Ramos (cell line): Measurements from ENCODE around the gene DPEP2NB.

ENCODE experiments used
- in situ Hi-C: fragments of 300-500 bp; cut with MboI; formaldehyde crosslinking; loops from one replicate; pipeline ENCODE4 v1.14.3; 2022; ENCODE audit warnings: low sequenced_read_pairs; ENCODE audit not compliant: unreplicated experiment

The DPEP2NB gene

DNA sequence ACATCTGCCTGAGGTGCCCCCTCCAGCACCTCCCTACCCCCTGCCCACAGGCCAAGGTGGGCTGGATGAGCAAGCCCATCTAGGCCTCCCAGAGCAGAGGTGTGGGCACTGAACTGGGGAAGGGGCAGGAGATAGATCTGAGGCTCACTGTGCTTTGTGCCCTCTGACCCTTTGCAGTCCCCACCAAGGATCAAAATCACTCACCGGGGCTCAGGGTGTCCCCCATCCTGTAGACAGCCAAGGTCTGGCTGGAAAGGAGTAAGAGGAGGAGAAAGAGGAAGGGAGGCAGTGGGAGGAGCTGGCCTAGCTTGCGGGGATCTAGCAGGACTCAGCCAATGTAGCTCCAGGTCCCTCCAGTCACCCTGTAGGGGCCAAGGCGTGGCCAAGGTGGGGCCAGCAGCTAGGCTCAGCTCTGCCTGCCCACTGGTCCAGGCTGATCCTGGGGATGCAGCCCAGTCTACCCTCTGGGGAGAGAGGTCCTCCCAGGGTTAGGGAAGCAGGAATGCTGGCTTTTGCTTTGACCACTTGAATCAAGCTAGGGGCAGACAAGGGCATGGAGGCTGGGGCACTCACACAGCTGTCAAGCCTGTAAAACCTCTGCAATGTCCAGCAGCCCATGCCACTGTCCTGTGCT is 49.0 kb downstream of the DPEP2NB start:
- in situ Hi-C loops, result no loop called here

DNA sequence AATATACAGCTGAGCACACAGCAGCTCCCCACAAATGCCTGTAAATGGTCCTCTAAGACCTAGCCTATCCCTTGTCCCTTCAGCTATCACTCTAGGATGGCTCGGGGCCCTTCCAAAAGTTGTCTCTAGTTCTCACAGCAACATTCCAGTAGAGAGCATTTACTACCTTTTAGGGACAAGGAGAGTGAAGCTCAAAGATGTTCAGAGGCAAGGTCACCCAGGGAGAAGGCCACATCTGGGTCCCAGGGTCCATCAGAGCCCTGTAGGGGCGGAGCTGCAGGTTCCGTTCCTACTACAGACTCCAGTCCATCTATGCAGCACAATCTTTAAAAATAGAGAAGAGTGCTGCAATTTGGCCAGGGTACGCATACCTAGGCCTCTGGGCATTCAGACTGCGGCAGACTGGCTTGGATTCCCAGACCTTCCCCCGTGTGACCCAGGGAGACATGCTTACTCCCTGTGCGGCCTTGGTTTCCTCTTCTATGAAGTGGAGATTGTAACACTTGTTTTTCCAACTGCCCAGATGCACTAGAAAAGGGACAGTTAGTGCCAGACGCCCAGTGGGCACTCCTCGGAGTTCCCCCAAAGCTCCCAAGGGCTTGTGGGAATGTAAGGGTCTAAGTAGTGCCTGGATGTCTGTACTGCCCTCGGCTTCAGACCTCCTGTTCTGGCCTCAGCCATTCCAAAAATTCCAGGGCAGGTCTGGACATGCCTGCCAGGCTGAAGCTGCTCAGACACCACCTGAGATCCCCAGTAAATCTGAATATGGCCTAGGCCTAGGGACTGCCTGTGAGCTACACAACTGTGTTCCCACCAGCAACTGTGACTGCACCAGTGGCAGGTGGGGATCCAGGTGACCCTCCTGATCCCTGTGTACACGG is 49.8 kb downstream of the DPEP2NB start:
- in situ Hi-C loops, result no loop called here

DNA sequence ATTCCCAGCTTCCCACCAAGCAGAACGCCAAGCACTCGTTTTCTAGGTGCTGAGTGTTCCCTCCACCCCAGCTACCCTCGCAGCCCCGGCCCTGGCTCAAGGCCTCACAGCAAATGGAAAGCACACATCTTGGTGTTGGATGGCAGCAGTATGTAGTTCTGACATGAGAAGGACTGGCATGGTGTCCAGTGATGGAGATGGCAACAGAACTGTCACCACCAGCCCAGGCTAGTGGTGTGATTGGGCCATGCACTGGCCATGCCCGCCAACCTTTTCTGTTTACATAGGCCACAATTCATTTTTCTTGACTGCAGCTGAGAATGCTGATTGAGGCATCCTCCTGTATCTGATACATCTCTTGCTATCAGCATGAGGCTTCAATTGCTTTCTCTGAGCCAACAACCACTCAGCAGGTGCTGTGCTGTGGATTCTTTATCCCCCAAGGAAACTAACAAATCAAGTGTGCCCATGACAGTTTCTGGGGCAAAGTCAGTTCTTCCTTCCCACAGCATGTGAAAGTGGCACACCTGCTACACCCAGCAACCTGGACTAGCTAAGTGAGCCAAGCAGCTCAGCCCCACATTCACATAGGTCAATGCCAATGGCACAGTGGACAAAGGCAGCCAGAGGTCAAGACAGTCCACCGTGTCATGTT is 51.1 kb downstream of the DPEP2NB start:
- in situ Hi-C loops, result no loop called here

DNA sequence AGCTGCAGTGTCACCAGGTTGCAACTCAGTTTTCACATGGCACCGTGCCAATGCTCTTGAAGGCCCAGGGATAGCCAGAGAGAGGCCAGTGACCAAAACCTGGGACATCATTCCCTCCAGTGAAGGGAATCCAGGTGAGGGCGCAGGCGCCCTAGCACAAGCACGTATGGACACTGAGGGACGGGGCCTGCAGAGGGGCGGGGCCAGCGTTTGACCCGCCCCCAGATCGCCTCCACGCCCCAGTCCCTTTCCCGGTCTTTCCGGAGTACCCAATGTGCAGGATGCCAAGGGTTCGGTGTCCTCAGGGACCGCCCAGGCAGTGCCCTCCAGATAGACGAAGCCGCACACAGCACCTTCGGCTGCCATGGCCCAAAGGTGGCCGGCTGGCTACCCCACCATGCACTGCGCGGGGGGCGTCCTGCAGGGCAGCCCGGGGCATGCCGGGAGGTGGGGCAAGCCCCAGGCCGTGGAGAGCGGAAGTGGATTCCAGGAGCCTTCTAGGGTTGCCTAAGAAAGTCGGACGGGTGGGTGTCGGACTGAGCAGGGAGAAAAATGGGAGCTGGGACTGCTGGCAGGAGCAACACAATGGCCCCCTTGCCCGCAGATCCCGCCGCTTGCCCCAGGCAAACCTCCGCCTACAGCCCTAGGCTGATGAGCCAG is 51.9 kb downstream of the DPEP2NB start:
- in situ Hi-C loops, result no loop called here
